Esophagus squamous epithelium (tissue), 4 donors: Measurements from ENCODE around the gene NDUFA12.
"Not testable (repeated sequence)": the region's sequence is repeated elsewhere in the genome, so short reads cannot be mapped to it uniquely, and the experiment has no call there.

Experiments used
- CTCF ChIP-seq, 6 experiments: fragments of 450-650 bp in 4 of 6; fragments of 200-600 bp in 2 of 6; sonication (generic) in 2 of 6; IDR thresholded peaks; one replicate each; pipeline ENCODE4 v1.5.1; 2016 to 2019; ENCODE audit warnings: antibody characterized with exemption in 6 of 6, mild to moderate bottlenecking in 4 of 6, moderate library complexity in 4 of 6
- POLR2A ChIP-seq, 4 donors: fragments of 450-650 bp; IDR thresholded peaks; one replicate each; pipeline ENCODE4 v1.6.1; 2017; ENCODE audit warnings: antibody characterized with exemption in 4 of 4, mild to moderate bottlenecking in 4 of 4, moderate library complexity in 3 of 4

DNA sequence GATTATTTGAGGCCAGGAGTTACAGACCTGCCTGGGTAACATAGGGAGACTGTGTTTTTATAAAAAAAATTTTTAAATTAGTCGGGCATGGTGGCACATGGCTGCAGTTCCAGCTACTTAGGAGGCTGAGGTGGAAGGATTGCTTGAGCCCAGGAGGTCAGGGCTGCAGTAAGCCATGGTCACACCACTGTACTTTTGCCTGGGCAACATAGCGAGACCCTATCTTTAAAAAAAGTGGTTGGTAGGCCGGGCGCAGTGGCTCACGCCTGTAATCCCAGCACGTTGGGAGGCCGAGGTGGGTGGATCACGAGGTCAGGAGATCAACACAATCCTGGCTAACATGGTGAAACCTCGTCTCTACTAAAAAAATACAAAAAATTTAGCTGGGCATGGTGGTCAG lies 18.4 kb downstream of the NDUFA12 start:
- TF ChIP-seq CTCF, POLR2A (IDR thresholded peaks at IDR 0.05): not testable (repeated sequence)
